Omental fat pad (tissue), 4 donors: ENCODE data around the gene KANSL3. TPM values are rescaled to one million over a fixed set of nuclear protein-coding genes. Genes with fewer than 3 reads are reported as not detected.

Experiments used
- ATAC-seq: fragments of 150-250 bp; one replicate; pipeline ENCODE4 v1.9.1; 2016; ENCODE audit warnings: mild to moderate bottlenecking, moderate library complexity; ENCODE audit not compliant: low FRiP score
- DNase-seq: peaks from one replicate; pipeline ENCODE4 v3.0.0-alpha.2; 2019; ENCODE audit warnings: low spot score
- CTCF ChIP-seq, 3 donors: fragments of 450-650 bp; IDR thresholded peaks; one replicate each; pipeline ENCODE4 v1.5.1; 2016 to 2017; ENCODE audit warnings: antibody characterized with exemption in 3 of 3, mild to moderate bottlenecking in 3 of 3, moderate library complexity in 2 of 3
- total RNA-seq, 4 donors: library from RNA; depleted of rRNA; stranded (reverse); fragments of >200 nt; gene quantifications; one replicate each; pipeline ENCODE4 v1.1.0, GENCODE V29; 2016

The KANSL3 gene
- total RNA-seq, 4 donors from 2014 or later, result 35.7 to 48.4 (median 39.0) TPM

GRCh38 chr2:96591494-96591893 lies 46.6 kb downstream of the KANSL3 start:
- no peak for DNase-seq
- ATAC-seq, result no peak
- TF ChIP-seq CTCF (IDR thresholded peaks at IDR 0.05), result no peak

GRCh38 chr2:96591054-96591453 lies 47.1 kb downstream of the KANSL3 start:
- DNase-seq (no peak), ATAC-seq (no peak)
- TF ChIP-seq CTCF (IDR thresholded peaks at IDR 0.05), result no peak

- no peak for DNase-seq
- TF ChIP-seq CTCF (IDR thresholded peaks at IDR 0.05), result no peak
- no peak for ATAC-seq
Measured at GRCh38 chr2:96587843-96588242, 50.3 kb downstream of the KANSL3 start.

- TF ChIP-seq CTCF (IDR thresholded peaks at IDR 0.05), result no peak
- ATAC-seq (peak; percentile 44), DNase-seq (no peak)
Measured at GRCh38 chr2:96584017-96584416, 54.1 kb downstream of the KANSL3 start.

- no peak for ATAC-seq
- TF ChIP-seq CTCF (IDR thresholded peaks at IDR 0.05), result no peak
Measured at GRCh38 chr2:96580771-96581170, 57.3 kb downstream of the KANSL3 start.

GRCh38 chr2:96579422-96579821 lies 58.7 kb downstream of the KANSL3 start:
- DNase-seq (no peak), ATAC-seq (no peak)
- no peak for TF ChIP-seq CTCF (IDR thresholded peaks at IDR 0.05)

More at GRCh38 chr2:96580771-96581170, 57.3 kb downstream of the KANSL3 start:
- DNase-seq, result no peak

- no peak for TF ChIP-seq CTCF (IDR thresholded peaks at IDR 0.05)
- no peak for DNase-seq
- ATAC-seq, result no peak
Measured at GRCh38 chr2:96578731-96579130, 59.4 kb downstream of the KANSL3 start.
